Colonic mucosa (tissue), 4 donors: ENCODE data around the gene CAMTA1. TPM values are rescaled to one million over a fixed set of nuclear protein-coding genes. Genes with fewer than 3 reads are reported as not detected.

ENCODE experiments used
- DNase-seq: peaks from one replicate; pipeline ENCODE4 v3.0.0-alpha.2; 2020
- H3K27ac ChIP-seq: fragments of 200-600 bp; one replicate; pipeline ENCODE4 v1.8.0; 2021
- H3K27me3 ChIP-seq: fragments of 200-600 bp; one replicate; pipeline ENCODE4 v1.8.0; 2021
- H3K36me3 ChIP-seq: fragments of 200-600 bp; one replicate; pipeline ENCODE4 v1.8.0; 2021
- H3K4me1 ChIP-seq: fragments of 200-600 bp; one replicate; pipeline ENCODE4 v1.8.0; 2021; ENCODE audit warnings: mild to moderate bottlenecking
- H3K4me3 ChIP-seq: fragments of 200-600 bp; one replicate; pipeline ENCODE4 v1.8.0; 2021
- H3K9ac ChIP-seq, 2 donors: one replicate each; pipeline ENCODE4 v1.7.0; 2013; ENCODE audit warnings: control low read depth in 2 of 2, low read depth in 2 of 2, low read length in 2 of 2
- H3K9me3 ChIP-seq: fragments of 200-600 bp; one replicate; pipeline ENCODE4 v1.8.0; 2021
- intact Hi-C: fragments of 100-400 bp; cut with DNase I; formaldehyde crosslinking; loops from one replicate; pipeline ENCODE4 v1.14.1; 2022
- total RNA-seq, 2 donors: library from RNA; stranded (reverse); fragmentation: NEBNext Ultra II Directional in 1 of 2; extraction: Animal tissue kit (Norgen Biotek cat#: 25700) in 1 of 2; gene quantifications; one replicate each; pipeline ENCODE4 v1.2.1, GENCODE V29; 2021
- TF ChIP-seq, protein P1 (sequence below): fragments of 200-600 bp; IDR thresholded peaks from one replicate; pipeline ENCODE4 v1.8.0; 2022; ENCODE audit warnings: antibody characterized with exemption, mild to moderate bottlenecking
- donor health status: healthy.
- donor health status: DM: no; HTN: no; CAD: no.
- donor health status: DM: no; HTN: no; CAD: no.

The CAMTA1 gene
- total RNA-seq, 2 donors from 2014 or later = 76.8 to 92.8 TPM

DNA sequence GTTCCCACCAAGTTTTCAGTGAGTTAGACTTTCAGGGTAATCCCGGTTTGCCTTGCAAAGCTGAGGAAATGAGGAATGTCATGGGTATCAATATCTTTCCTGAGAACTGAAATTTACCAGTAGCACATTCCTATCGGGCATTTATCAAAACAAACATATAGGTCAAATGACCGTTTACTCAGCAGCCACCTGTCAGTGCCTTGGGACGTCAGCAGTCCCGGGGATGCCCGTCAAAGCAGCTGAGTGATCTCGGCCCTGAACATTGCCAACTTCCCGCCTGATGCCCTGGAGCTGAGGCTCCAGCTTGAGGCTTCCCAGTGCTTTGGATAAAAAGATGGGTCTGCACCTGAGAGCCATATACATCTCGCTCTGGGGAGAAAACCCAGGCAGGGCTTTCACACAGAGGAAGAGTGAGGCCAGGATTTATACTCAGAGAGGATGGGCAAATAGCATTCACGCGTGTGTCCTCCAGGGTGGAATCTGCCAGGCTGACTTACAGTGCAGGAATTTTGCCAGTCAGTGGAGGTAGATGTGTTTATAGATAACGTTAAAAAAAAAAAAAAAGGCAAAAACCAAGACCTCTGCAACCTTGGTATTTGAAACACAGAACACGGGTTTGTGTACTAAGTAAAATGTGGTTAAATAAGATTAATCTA lies 550.1 kb downstream of the CAMTA1 start:
- Histone ChIP-seq H3K4me3 (no peak overlapping the region), H3K9me3 (no peaks in the 10 kb centered on the region), H3K9ac (no peak overlapping the region), H3K27ac (no peak overlapping the region), H3K27me3 (no peaks in the 10 kb centered on the region), H3K4me1 (peaks cover 7% of the 10 kb centered on the region), H3K36me3 (no peaks in the 10 kb centered on the region)
- no peak for DNase-seq
- TF ChIP-seq, protein P1, sequence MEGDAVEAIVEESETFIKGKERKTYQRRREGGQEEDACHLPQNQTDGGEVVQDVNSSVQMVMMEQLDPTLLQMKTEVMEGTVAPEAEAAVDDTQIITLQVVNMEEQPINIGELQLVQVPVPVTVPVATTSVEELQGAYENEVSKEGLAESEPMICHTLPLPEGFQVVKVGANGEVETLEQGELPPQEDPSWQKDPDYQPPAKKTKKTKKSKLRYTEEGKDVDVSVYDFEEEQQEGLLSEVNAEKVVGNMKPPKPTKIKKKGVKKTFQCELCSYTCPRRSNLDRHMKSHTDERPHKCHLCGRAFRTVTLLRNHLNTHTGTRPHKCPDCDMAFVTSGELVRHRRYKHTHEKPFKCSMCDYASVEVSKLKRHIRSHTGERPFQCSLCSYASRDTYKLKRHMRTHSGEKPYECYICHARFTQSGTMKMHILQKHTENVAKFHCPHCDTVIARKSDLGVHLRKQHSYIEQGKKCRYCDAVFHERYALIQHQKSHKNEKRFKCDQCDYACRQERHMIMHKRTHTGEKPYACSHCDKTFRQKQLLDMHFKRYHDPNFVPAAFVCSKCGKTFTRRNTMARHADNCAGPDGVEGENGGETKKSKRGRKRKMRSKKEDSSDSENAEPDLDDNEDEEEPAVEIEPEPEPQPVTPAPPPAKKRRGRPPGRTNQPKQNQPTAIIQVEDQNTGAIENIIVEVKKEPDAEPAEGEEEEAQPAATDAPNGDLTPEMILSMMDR = no peak
- intact Hi-C loops = no loop called here

DNA sequence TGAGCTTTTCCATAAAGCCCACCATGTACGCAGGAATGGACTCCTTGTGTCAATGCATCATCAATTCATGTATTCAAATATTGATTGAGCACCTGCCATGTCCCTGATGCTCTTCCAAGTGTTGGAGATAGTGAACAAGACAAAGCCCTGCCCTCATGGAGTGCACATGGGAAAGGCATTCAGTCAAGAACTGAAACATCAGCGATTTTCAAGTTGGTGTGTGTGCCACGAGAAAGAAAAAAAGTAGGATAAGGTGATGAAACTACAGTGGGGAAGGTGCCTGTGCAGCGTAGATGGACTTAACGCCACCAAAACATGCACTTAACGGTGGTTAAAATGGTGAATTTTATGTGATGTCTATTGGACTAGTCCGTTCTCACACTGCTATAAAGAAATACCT lies 553.2 kb downstream of the CAMTA1 start:
- Histone ChIP-seq H3K9me3 (no peaks in the 10 kb centered on the region), H3K27me3 (no peaks in the 10 kb centered on the region), H3K4me3 (no peak overlapping the region), H3K36me3 (no peaks in the 10 kb centered on the region), H3K4me1 (peaks cover 7% of the 10 kb centered on the region), H3K9ac (no peak overlapping the region), H3K27ac (no peak overlapping the region)
- TF ChIP-seq, protein P1 = no peak
- intact Hi-C loops = no loop called here
- DNase-seq = no peak

DNA sequence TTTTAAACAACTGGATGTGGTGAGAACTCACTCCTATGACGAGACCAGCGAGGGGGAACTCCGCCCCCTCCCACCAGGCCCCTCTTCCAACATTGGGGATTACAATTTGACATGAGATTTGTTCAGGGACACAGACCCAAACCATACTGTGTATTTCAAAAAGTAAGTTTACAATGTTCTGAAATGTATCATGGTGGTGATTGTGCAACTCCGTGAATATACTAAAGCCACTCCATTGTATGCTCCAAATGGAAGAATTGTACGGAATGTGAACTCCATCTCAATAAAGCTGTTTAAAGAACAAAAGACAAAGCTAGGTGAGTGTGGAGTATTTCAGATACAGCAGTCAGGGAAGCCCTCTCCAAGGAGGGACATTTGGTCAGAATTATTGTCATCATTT lies 553.8 kb downstream of the CAMTA1 start:
- TF ChIP-seq, protein P1 = no peak
- Histone ChIP-seq H3K36me3 (no peaks in the 10 kb centered on the region), H3K4me3 (no peak overlapping the region), H3K9me3 (no peaks in the 10 kb centered on the region), H3K27ac (no peak overlapping the region), H3K9ac (no peak overlapping the region), H3K27me3 (no peaks in the 10 kb centered on the region), H3K4me1 (peaks cover 6% of the 10 kb centered on the region)
- intact Hi-C loops = no loop called here
- DNase-seq = no peak

DNA sequence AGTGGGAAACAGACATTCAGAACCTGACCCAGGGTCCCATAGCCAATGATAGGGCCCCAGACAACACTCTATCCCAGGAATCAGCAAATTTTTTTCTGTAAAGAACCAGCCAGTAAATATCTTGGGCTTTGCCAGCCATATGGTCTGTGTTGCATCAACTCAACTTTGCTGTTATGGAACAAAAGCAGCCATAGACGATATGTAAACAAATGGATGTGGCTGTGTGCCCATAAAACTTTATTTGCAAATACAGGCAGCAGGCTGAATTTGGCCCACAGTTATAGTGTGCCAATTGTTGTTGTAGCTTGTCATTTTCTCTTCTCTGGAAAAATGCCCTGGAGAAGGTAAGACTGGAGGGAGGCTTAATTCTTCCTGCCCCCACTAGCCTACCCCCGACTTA lies 554.7 kb downstream of the CAMTA1 start:
- Histone ChIP-seq H3K27ac (no peak overlapping the region), H3K36me3 (no peaks in the 10 kb centered on the region), H3K9ac (no peak overlapping the region), H3K4me3 (no peak overlapping the region), H3K9me3 (no peaks in the 10 kb centered on the region), H3K27me3 (no peaks in the 10 kb centered on the region), H3K4me1 (no peaks in the 10 kb centered on the region)
- DNase-seq = peak; percentile 38
- intact Hi-C loops = no loop called here
- TF ChIP-seq, protein P1 = no peak

DNA sequence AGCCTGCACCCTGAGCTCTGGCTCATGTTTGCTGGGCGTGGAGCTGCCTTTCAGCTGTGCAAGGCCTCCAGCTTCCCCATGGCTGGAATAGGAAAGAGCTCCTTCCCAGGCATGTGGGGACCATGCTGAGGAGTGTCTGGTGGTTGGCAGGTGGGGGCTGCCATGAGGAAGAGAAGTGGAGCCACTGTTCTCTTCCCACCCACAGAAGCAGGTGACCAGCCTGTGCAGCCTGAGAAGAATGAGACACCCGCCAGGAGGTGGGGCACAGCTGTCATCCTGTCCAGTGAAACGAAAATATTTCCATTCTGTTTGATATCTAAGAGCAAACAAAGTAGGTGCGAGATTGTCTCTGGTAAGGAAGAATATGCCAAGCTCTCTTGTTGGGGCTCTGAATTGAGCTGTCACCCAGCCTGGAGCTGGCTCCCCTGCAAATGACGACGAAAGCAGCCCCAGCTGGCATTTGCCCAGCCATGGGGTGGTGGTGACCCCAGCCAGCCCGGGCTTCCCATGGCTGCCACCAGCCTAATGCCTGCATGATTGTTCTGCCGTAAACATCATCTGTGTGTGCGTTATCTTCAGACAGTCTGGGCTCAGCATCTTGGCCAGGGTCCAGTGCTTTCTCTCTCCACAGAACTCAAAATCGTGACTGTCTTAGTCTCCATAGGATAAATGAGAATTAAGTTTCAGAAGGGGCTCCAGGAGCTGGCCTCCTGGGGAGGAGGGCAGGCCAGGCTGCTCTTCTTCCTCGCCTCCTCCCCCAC lies 556.1 kb downstream of the CAMTA1 start:
- intact Hi-C loops = no loop called here
- Histone ChIP-seq H3K4me3 (no peak overlapping the region), H3K4me1 (no peaks in the 10 kb centered on the region), H3K9me3 (no peaks in the 10 kb centered on the region), H3K9ac (no peak overlapping the region), H3K36me3 (no peaks in the 10 kb centered on the region), H3K27me3 (no peaks in the 10 kb centered on the region), H3K27ac (peak overlapping the region; percentile 43)
- DNase-seq = peak; percentile 36
- TF ChIP-seq, protein P1 = no peak
